WTC11 (cell line): ENCODE results near the gene KCMF1. TPM values are rescaled to one million over a fixed set of nuclear protein-coding genes. Genes with fewer than 3 reads are reported as not detected.

Experiments used
- ATAC-seq: fragments of 200-7000 bp; cut with Tn5 transposase; 2 replicates; pipeline ENCODE4 v1.10.0; 2021; ENCODE audit warnings: mild to moderate bottlenecking, moderate library complexity
- CTCF ChIA-PET: fragments of 300-600 bp; sonication (Branson Sonifier 250); formaldehyde crosslinking; loops from one replicate; lab custom pipeline; 2021; ENCODE audit warnings: antibody characterized with exemption; lab: Charles Lee
- POLR2A ChIA-PET: fragments of 350-600 bp; sonication (Branson Sonifier 250); formaldehyde crosslinking; loops from one replicate; lab custom pipeline; 2021; ENCODE audit warnings: antibody characterized with exemption; lab: Charles Lee
- DNase-seq: peaks from one replicate; pipeline ENCODE4 v3.0.0; 2021; ENCODE audit warnings: low spot score
- H3K27ac Mint-ChIP-seq: 2 replicates; pipeline ENCODE4 v1.8.0; 2021; ENCODE audit warnings: mixed read lengths
- H3K27me3 Mint-ChIP-seq: 2 replicates; pipeline ENCODE4 v1.8.0; 2021; ENCODE audit warnings: low read depth, mild to moderate bottlenecking, moderate library complexity, mixed read lengths
- H3K36me3 Mint-ChIP-seq: 2 replicates; pipeline ENCODE4 v1.8.0; 2021; ENCODE audit warnings: mixed read lengths
- H3K4me1 Mint-ChIP-seq: 2 replicates; pipeline ENCODE4 v1.8.0; 2022; ENCODE audit warnings: mixed read lengths
- H3K4me3 Mint-ChIP-seq: 2 replicates; pipeline ENCODE4 v1.8.0; 2021; ENCODE audit warnings: mild to moderate bottlenecking, moderate library complexity, mixed read lengths
- H3K9me3 Mint-ChIP-seq: 2 replicates; pipeline ENCODE4 v1.8.0; 2021; ENCODE audit warnings: mixed read lengths
- ATF1 ChIP-seq: sonication (generic); formaldehyde crosslinking; IDR thresholded peaks from 2 replicates; pipeline ENCODE4 v1.8.1; 2023; ENCODE audit warnings: mild to moderate bottlenecking, moderate library complexity, missing genetic modification reagents
- CBFB ChIP-seq: sonication (generic); formaldehyde crosslinking; IDR thresholded peaks from 2 replicates; pipeline ENCODE4 v1.8.1; 2022; ENCODE audit warnings: mild to moderate bottlenecking, low read depth, missing genetic modification reagents
- CREB1 ChIP-seq: sonication (generic); formaldehyde crosslinking; IDR thresholded peaks from 2 replicates; pipeline ENCODE4 v1.8.0; 2023; ENCODE audit warnings: mild to moderate bottlenecking, missing genetic modification reagents
- ELF4 ChIP-seq: sonication (generic); formaldehyde crosslinking; IDR thresholded peaks from 2 replicates; pipeline ENCODE4 v1.8.1; 2022; ENCODE audit warnings: low read depth, mild to moderate bottlenecking, moderate library complexity, missing genetic modification reagents
- ESRRA ChIP-seq: sonication (generic); formaldehyde crosslinking; IDR thresholded peaks from 2 replicates; pipeline ENCODE4 v1.8.1; 2022; ENCODE audit warnings: mild to moderate bottlenecking, missing genetic modification reagents, borderline replicate concordance
- ETV6 ChIP-seq: sonication (generic); formaldehyde crosslinking; IDR thresholded peaks from 2 replicates; pipeline ENCODE4 v1.8.1; 2022; ENCODE audit warnings: mild to moderate bottlenecking, missing genetic modification reagents
- FOXP1 ChIP-seq: sonication (generic); formaldehyde crosslinking; IDR thresholded peaks from 2 replicates; pipeline ENCODE4 v1.8.0; 2022; ENCODE audit warnings: missing genetic modification reagents, mild to moderate bottlenecking, moderate library complexity, borderline replicate concordance
- KAT7 ChIP-seq: sonication (generic); formaldehyde crosslinking; IDR thresholded peaks from 2 replicates; pipeline ENCODE4 v1.8.1; 2023; ENCODE audit warnings: missing genetic modification reagents, mild to moderate bottlenecking, borderline replicate concordance
- NFATC4 ChIP-seq: fragments of 250-450 bp; sonication (Bioruptor Pico); IDR thresholded peaks from 2 replicates; pipeline ENCODE4 v1.9.0; 2021; ENCODE audit warnings: mild to moderate bottlenecking
- PRRX2 ChIP-seq: fragments of 250-450 bp; sonication (Bioruptor Pico); IDR thresholded peaks from 2 replicates; pipeline ENCODE4 v1.8.0; 2021; ENCODE audit warnings: mild to moderate bottlenecking
- SMAD4 ChIP-seq: sonication (generic); formaldehyde crosslinking; IDR thresholded peaks from 2 replicates; pipeline ENCODE4 v1.8.0; 2022; ENCODE audit warnings: mild to moderate bottlenecking, missing genetic modification reagents
- SOX15 ChIP-seq: fragments of 250-450 bp; sonication (Bioruptor Pico); IDR thresholded peaks from 2 replicates; pipeline ENCODE4 v1.9.0; 2021; ENCODE audit warnings: mild to moderate bottlenecking
- TCF7 ChIP-seq: sonication (generic); formaldehyde crosslinking; IDR thresholded peaks from 2 replicates; pipeline ENCODE4 v1.8.0; 2022; ENCODE audit warnings: mild to moderate bottlenecking, low read depth, missing genetic modification reagents, moderate library complexity
- TEAD1 ChIP-seq: sonication (generic); formaldehyde crosslinking; IDR thresholded peaks from 2 replicates; pipeline ENCODE4 v1.8.0; 2022; ENCODE audit warnings: mild to moderate bottlenecking, missing genetic modification reagents
- ZBTB21 ChIP-seq: sonication (generic); formaldehyde crosslinking; IDR thresholded peaks from 2 replicates; pipeline ENCODE4 v1.8.1; 2023; ENCODE audit warnings: mild to moderate bottlenecking, missing genetic modification reagents, borderline replicate concordance
- ZNF263 ChIP-seq: sonication (generic); formaldehyde crosslinking; IDR thresholded peaks from 2 replicates; pipeline ENCODE4 v1.8.1; 2022; ENCODE audit warnings: low read depth, mild to moderate bottlenecking, moderate library complexity, missing genetic modification reagents
- total RNA-seq: library from RNA; stranded (reverse); gene quantifications from 3 replicates; pipeline ENCODE4 v1.2.3, GENCODE V29; 2021
- TF ChIP-seq, protein P1 (sequence below): sonication (generic); formaldehyde crosslinking; IDR thresholded peaks from 2 replicates; pipeline ENCODE4 v1.8.0; 2023; ENCODE audit warnings: mild to moderate bottlenecking, missing genetic modification reagents
- TF ChIP-seq, protein P2 (sequence below): fragments of 250-450 bp; sonication (Bioruptor Pico); IDR thresholded peaks from 2 replicates; pipeline ENCODE4 v1.8.0; 2021; ENCODE audit warnings: mild to moderate bottlenecking
- TF ChIP-seq, protein P3 (sequence below): fragments of 250-450 bp; sonication (Bioruptor Pico); conservative IDR thresholded peaks from 2 replicates; pipeline ENCODE4 v1.9.0; 2021; ENCODE audit warnings: mild to moderate bottlenecking
- TF ChIP-seq, protein P4 (sequence below): sonication (generic); formaldehyde crosslinking; IDR thresholded peaks from 2 replicates; pipeline ENCODE4 v1.8.0; 2023; ENCODE audit warnings: missing genetic modification reagents
- TF ChIP-seq, protein P5 (sequence below): sonication (generic); formaldehyde crosslinking; IDR thresholded peaks from 2 replicates; pipeline ENCODE4 v1.8.0; 2022; ENCODE audit warnings: mild to moderate bottlenecking, missing genetic modification reagents
- TF ChIP-seq, protein P6 (sequence below): sonication (generic); formaldehyde crosslinking; IDR thresholded peaks from 2 replicates; pipeline ENCODE4 v1.8.1; 2022; ENCODE audit warnings: mild to moderate bottlenecking, moderate library complexity, missing genetic modification reagents
- TF ChIP-seq, protein P7 (sequence below): fragments of 250-450 bp; sonication (Bioruptor Pico); IDR thresholded peaks from 2 replicates; pipeline ENCODE4 v1.9.0; 2021; ENCODE audit warnings: mild to moderate bottlenecking
- TF ChIP-seq, protein P8 (sequence below): sonication (generic); formaldehyde crosslinking; IDR thresholded peaks from 2 replicates; pipeline ENCODE4 v1.8.1; 2022; ENCODE audit warnings: low read depth, mild to moderate bottlenecking, moderate library complexity, missing genetic modification reagents, borderline replicate concordance
- TF ChIP-seq, protein P9 (sequence below): sonication (generic); formaldehyde crosslinking; IDR thresholded peaks from 2 replicates; pipeline ENCODE4 v1.8.0; 2022; ENCODE audit warnings: mild to moderate bottlenecking, missing genetic modification reagents
- TF ChIP-seq, protein P10 (sequence below): sonication (generic); formaldehyde crosslinking; IDR thresholded peaks from 2 replicates; pipeline ENCODE4 v1.8.0; 2022; ENCODE audit warnings: mild to moderate bottlenecking, missing genetic modification reagents

KCMF1 gene
- total RNA-seq, 1 experiment from 2014 or later: 117 TPM

DNA sequence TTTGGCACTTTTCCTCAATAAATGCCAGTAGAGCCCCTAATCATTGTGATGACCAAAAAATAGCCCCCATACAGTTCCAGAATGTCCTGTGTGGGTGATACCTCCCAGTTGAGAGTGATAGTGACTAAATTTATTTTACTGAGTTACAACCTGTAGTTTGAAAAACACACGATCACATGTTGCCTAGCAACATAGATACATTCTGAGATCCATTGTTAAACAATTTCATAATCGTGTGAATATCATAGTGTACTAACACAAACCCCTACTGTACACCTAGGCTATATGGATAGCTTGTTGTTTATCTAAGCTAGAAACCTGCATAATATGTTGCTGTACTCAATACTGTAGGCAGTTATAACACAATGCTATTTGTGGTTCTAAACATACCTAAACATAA, 30.6 kb downstream of the KCMF1 start:
- CTCF ChIA-PET: interaction anchor here (1.3 to 3.2 kb wide), 3 partner anchors 10 to 75 kb away, joined by 3 to 23 read pairs (median 7); no protein-coding TSS in a partner anchor

DNA sequence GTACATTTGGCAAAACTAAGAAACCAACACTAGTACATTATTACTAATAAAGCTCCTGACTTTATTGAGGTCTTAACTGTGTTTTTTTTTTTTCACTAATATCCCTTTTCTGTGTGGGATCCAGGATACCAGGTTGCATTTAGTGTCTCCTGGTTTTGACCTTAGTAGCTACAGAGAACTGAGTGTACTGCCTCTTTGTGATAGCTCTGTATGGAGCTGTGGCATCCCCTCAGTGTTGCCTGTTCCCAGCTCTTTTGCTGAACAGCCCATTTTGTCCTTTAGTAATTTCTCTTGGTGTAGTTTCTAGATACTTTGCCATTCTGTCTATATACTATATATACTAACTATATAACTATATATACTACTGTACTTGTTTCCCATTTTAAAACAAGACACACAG, 31.6 kb downstream of the KCMF1 start:
- Mint-ChIP-seq H3K27me3 (no peaks in the 10 kb centered on the region), H3K36me3 (peaks cover 25% of the 10 kb centered on the region), H3K4me3 (no peak overlapping the region), H3K9me3 (peaks cover 10% of the 10 kb centered on the region), H3K27ac (no peak overlapping the region), H3K4me1 (peaks cover 7% of the 10 kb centered on the region; the same call in 1 of the 2 replicates)
- CTCF ChIA-PET: interaction anchor here (0.8 to 3.2 kb wide), 4 partner anchors 9 to 76 kb away, joined by 3 to 23 read pairs (median 4); no protein-coding TSS in a partner anchor
- DNase-seq: no peak
- POLR2A ChIA-PET: interaction anchor here (1.0 kb wide), 1 partner anchor 77 kb away, joined by 3 read pairs; no protein-coding TSS in a partner anchor
- ATAC-seq: no peak
- TF ChIP-seq ATF1 (CRISPR knock-in tag) (no peak), PRRX2 (CRISPR knock-in tag) (no peak), NFATC4 (CRISPR knock-in tag) (no peak), ESRRA (CRISPR knock-in tag) (no peak), ZBTB21 (no peak), CREB1 (CRISPR knock-in tag) (no peak)
- TF ChIP-seq, protein P1, sequence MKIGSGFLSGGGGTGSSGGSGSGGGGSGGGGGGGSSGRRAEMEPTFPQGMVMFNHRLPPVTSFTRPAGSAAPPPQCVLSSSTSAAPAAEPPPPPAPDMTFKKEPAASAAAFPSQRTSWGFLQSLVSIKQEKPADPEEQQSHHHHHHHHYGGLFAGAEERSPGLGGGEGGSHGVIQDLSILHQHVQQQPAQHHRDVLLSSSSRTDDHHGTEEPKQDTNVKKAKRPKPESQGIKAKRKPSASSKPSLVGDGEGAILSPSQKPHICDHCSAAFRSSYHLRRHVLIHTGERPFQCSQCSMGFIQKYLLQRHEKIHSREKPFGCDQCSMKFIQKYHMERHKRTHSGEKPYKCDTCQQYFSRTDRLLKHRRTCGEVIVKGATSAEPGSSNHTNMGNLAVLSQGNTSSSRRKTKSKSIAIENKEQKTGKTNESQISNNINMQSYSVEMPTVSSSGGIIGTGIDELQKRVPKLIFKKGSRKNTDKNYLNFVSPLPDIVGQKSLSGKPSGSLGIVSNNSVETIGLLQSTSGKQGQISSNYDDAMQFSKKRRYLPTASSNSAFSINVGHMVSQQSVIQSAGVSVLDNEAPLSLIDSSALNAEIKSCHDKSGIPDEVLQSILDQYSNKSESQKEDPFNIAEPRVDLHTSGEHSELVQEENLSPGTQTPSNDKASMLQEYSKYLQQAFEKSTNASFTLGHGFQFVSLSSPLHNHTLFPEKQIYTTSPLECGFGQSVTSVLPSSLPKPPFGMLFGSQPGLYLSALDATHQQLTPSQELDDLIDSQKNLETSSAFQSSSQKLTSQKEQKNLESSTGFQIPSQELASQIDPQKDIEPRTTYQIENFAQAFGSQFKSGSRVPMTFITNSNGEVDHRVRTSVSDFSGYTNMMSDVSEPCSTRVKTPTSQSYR (CRISPR knock-in tag): no peak
- TF ChIP-seq, protein P2, sequence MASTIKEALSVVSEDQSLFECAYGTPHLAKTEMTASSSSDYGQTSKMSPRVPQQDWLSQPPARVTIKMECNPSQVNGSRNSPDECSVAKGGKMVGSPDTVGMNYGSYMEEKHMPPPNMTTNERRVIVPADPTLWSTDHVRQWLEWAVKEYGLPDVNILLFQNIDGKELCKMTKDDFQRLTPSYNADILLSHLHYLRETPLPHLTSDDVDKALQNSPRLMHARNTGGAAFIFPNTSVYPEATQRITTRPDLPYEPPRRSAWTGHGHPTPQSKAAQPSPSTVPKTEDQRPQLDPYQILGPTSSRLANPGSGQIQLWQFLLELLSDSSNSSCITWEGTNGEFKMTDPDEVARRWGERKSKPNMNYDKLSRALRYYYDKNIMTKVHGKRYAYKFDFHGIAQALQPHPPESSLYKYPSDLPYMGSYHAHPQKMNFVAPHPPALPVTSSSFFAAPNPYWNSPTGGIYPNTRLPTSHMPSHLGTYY (CRISPR knock-in tag): no peak
- TF ChIP-seq, protein P3, sequence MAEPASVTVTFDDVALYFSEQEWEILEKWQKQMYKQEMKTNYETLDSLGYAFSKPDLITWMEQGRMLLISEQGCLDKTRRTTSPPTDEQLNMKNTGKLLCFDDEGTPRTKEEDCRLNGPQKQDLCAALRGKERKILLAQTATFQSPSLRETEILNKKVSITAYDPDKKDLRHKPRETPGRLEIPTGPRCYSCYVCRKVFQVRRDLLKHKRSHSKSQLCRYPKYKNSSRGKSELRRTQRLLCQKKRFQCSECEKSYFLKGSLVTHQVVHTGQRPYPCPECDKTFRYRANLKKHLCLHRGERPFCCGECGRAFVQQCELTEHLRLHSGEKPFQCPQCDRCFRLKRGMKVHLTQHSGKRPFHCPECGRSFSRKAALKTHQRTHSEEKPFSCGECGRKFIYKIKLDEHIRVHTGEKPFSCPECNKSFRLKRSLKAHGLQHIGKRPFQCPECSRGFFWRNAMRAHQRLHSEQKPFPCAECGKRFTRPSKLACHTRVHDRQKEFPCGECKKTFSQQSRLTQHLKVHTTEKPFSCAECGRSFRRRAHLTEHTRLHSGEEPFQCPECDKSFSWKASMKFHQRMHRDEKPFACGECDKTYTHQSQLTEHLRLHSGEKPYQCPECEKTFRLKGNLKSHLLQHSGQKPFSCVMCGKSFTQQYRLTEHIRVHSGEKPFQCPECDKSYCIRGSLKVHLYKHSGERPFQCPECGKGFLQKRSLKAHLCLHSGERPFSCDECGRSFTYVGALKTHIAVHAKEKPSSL (CRISPR knock-in tag): no peak
- TF ChIP-seq, protein P4, sequence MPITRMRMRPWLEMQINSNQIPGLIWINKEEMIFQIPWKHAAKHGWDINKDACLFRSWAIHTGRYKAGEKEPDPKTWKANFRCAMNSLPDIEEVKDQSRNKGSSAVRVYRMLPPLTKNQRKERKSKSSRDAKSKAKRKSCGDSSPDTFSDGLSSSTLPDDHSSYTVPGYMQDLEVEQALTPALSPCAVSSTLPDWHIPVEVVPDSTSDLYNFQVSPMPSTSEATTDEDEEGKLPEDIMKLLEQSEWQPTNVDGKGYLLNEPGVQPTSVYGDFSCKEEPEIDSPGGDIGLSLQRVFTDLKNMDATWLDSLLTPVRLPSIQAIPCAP (CRISPR knock-in tag): no peak
- TF ChIP-seq, protein P5, sequence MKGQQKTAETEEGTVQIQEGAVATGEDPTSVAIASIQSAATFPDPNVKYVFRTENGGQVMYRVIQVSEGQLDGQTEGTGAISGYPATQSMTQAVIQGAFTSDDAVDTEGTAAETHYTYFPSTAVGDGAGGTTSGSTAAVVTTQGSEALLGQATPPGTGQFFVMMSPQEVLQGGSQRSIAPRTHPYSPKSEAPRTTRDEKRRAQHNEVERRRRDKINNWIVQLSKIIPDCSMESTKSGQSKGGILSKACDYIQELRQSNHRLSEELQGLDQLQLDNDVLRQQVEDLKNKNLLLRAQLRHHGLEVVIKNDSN: no peak
- TF ChIP-seq, protein P6, sequence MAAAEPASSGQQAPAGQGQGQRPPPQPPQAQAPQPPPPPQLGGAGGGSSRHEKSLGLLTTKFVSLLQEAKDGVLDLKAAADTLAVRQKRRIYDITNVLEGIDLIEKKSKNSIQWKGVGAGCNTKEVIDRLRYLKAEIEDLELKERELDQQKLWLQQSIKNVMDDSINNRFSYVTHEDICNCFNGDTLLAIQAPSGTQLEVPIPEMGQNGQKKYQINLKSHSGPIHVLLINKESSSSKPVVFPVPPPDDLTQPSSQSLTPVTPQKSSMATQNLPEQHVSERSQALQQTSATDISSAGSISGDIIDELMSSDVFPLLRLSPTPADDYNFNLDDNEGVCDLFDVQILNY: no peak
- TF ChIP-seq, protein P7, sequence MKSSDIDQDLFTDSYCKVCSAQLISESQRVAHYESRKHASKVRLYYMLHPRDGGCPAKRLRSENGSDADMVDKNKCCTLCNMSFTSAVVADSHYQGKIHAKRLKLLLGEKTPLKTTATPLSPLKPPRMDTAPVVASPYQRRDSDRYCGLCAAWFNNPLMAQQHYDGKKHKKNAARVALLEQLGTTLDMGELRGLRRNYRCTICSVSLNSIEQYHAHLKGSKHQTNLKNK (CRISPR knock-in tag): no peak

More for the DNA sequence above, 30.6 kb downstream of the KCMF1 start:
- ATAC-seq: no peak
- no peak for DNase-seq
- no peaks in the 10 kb centered on the region for H3K27me3 Mint-ChIP-seq
- peaks cover 2% of the 10 kb centered on the region; the same call in 1 of the 2 replicates for H3K4me1 Mint-ChIP-seq
- no peak for TF ChIP-seq TCF7
- TF ChIP-seq CBFB (CRISPR knock-in tag): no peak
- TF ChIP-seq ESRRA (CRISPR knock-in tag): no peak
- no peak for TF ChIP-seq ELF4
- no peak for TF ChIP-seq ETV6
- no peak for TF ChIP-seq PRRX2 (CRISPR knock-in tag)
- no peak for TF ChIP-seq SOX15
- no peak for TF ChIP-seq TEAD1
- TF ChIP-seq ZNF263 (CRISPR knock-in tag): no peak
- TF ChIP-seq, protein P8, sequence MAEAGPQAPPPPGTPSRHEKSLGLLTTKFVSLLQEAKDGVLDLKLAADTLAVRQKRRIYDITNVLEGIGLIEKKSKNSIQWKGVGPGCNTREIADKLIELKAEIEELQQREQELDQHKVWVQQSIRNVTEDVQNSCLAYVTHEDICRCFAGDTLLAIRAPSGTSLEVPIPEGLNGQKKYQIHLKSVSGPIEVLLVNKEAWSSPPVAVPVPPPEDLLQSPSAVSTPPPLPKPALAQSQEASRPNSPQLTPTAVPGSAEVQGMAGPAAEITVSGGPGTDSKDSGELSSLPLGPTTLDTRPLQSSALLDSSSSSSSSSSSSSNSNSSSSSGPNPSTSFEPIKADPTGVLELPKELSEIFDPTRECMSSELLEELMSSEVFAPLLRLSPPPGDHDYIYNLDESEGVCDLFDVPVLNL (CRISPR knock-in tag): no peak
- TF ChIP-seq FOXP1 (CRISPR knock-in tag): no peak
- TF ChIP-seq KAT7 (CRISPR knock-in tag): no peak
- TF ChIP-seq, protein P9, sequence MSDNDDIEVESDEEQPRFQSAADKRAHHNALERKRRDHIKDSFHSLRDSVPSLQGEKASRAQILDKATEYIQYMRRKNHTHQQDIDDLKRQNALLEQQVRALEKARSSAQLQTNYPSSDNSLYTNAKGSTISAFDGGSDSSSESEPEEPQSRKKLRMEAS (CRISPR knock-in tag): no peak
- TF ChIP-seq, protein P10, sequence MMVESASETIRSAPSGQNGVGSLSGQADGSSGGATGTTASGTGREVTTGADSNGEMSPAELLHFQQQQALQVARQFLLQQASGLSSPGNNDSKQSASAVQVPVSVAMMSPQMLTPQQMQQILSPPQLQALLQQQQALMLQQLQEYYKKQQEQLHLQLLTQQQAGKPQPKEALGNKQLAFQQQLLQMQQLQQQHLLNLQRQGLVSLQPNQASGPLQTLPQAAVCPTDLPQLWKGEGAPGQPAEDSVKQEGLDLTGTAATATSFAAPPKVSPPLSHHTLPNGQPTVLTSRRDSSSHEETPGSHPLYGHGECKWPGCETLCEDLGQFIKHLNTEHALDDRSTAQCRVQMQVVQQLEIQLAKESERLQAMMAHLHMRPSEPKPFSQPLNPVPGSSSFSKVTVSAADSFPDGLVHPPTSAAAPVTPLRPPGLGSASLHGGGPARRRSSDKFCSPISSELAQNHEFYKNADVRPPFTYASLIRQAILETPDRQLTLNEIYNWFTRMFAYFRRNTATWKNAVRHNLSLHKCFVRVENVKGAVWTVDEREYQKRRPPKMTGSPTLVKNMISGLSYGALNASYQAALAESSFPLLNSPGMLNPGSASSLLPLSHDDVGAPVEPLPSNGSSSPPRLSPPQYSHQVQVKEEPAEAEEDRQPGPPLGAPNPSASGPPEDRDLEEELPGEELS (CRISPR knock-in tag): no peak
- TF ChIP-seq SMAD4 (CRISPR knock-in tag): no peak
- no peak for TF ChIP-seq CREB1 (CRISPR knock-in tag)
- POLR2A ChIA-PET: no interaction called here
- H3K27ac Mint-ChIP-seq: no peak overlapping the region; the same call in 1 of the 2 replicates
- peaks cover 17% of the 10 kb centered on the region for H3K36me3 Mint-ChIP-seq
- no peak overlapping the region for H3K4me3 Mint-ChIP-seq
- H3K9me3 Mint-ChIP-seq: 0 out of 2 replicates have a peak, but pooled peaks cover 5% of the 10 kb centered on the region
